Activated CD8-positive, alpha-beta memory T cell treated with anti-CD3 and anti-CD28 coated beads for 4 hours (primary cell): ENCODE results near the gene CASD1.

ENCODE experiments used
- DNase-seq, 2 donors: peaks; one replicate each; pipeline ENCODE4 v3.0.0-alpha.2; 2020; ENCODE audit warnings: low read depth in 2 of 2

CASD1 gene

DNA sequence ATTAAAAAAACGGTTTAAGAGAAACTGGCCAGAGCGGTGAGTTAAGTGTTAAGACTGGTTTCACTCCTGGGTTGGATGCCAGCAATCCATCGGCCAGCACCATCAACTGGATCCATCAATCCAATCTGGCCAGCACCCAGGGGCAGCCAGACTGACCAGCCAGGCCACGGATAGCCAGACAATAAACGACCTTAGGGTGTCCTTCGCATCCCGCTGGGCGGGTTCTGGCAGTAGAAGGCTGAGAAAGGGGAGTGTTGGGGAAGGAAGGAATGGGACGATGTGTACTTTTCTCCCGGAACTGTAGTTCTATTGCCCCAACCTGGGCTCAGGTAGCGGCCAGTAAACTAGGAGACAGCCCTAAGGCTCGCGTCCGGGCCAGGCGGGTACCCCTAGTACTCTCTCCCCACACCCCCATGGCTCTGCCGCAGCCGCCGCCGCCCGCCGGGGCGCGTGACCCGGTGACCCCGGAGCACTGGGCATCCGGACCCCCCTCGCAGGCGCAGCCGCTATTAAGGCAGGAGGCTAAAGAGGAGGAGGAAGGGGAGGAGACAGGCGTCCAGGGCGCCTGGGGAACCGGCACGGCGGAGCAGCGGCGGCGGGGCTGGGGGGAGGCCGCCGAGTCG lies at the start of gene CASD1:
CASD1 (plus strand) TSS at position 546 of the 623 bp plus-strand sequence. CDS start 276 bp downstream, outside the sequence.
- peak; percentile 21 to 24 for DNase-seq

- no peak for DNase-seq
Measured at GRCh38 chr7:94466516-94466915, 43.1 kb upstream of the CASD1 start.

DNA sequence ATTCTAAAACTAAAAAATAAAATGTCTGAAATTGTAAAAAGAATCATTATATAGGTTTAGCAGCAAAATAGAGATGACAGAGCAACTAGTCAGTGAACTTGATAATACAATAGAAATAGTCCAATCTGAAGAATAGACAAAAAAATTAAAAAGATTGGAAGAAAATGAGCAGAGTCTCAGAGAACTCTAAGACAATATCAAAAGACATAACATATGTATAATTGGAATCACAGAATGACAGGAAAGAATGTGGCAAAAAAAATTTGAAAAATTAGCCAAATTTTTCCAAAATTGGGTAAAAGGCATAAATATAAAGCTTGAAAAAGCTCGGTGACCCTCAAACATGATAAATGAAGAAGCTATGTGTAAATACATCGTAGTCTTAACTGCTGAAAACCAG lies 38.0 kb upstream of the CASD1 start:
- no peak for DNase-seq

GRCh38 chr7:94472608-94473007 lies 37.0 kb upstream of the CASD1 start:
- DNase-seq, result no peak

- no peak for DNase-seq
Measured at GRCh38 chr7:94476251-94476840, 33.3 kb upstream of the CASD1 start.

DNA sequence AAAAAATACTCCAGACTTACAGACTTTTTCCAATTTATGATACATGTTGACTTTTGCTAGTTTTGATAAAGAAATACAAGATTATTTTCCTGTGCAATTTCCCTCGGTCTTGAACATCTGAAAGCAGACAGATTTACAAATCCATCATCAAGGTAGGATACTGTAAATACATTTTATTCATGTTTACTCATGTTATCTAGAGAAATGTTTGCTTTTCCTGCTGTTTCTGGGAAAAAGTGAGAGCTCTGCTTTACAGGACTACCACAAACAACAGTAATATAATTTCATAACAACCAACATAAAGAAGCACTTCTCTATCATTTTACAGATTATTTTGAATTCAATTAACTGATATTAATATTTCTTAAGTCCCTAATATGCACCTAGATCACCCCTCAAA lies 31.7 kb upstream of the CASD1 start:
- DNase-seq, result no peak

GRCh38 chr7:94478648-94479214 lies 30.9 kb upstream of the CASD1 start:
- DNase-seq, result no peak

- DNase-seq, result no peak
Measured at GRCh38 chr7:94481279-94481678, 28.3 kb upstream of the CASD1 start.

DNA sequence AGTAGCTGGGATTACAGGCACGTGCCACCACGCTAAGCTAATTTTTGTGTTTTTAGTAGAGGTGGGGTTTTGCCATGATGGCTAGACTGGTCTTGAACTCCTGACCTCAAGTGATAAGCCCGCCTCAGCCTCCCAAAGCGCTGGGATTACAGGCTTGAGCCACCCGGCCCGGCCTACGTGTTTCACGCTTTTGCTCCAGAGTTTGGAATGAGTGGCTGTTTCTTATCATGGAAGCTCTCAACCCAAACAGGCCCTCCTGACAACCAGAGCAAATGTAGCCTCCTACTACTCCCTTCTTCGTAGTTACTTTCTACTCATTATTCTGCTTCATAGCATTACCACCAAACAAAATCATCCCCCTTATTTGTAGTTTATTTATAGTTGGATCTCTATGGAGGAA lies 26.8 kb upstream of the CASD1 start:
- no peak for DNase-seq

DNA sequence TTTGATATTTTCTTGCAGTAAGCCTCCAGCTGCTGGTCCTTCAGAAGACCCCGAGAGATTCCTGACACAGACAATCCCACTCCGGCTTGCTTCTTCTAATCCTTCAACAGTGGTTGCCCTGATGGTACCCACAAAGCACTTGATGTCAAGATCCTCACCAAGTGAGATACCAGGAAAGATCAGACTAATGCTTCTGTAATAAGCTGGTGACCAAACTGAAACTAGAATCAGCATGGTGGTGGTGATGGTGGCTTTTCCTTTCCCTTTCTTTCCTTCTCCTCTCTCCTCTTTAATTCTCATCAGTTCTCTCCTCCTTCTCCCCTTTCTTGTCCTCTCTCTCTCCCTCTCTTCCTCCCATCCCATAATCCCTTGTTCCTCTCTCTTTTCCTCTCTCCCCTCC lies 25.8 kb upstream of the CASD1 start:
- no peak for DNase-seq

DNA sequence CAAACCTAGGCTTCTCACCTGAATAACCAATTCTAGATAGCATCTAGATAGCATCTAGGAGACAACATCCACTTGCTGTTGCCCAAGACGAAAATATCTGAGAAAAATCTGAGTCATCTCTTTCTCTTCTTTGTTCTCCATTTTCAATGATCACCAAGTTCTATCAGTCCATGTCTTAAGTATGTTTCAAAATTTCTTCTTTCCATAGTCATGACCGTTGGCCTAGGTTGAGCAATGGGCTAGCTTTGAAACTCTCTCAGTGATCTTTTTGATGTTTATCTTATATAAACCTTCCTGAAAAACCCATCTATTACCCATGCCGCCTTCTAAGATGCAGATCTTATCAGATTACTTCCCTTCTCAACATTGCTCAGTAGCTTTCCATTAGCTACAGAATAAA lies 23.4 kb upstream of the CASD1 start:
- DNase-seq, result no peak

DNA sequence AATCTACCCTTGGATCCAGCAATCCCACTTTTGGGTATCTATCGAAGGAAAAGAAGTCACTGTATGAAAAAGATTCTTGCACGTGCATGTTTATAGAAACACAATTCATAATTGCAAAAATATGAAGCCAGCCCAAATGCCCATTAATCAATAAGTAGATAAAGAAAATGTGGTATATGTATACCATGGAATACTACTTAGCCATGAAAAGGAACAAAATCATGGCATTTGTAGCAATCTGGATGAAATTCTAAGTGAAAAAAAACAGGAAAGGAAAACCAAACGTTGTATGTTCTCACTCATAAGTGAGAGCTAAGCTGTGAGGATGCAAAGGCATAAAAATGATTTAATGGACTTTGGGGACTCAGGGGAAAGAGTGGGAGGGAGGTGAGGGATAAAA lies 18.2 kb upstream of the CASD1 start:
- DNase-seq, result no peak

GRCh38 chr7:94492601-94493000 lies 17.0 kb upstream of the CASD1 start:
- DNase-seq, result no peak

DNA sequence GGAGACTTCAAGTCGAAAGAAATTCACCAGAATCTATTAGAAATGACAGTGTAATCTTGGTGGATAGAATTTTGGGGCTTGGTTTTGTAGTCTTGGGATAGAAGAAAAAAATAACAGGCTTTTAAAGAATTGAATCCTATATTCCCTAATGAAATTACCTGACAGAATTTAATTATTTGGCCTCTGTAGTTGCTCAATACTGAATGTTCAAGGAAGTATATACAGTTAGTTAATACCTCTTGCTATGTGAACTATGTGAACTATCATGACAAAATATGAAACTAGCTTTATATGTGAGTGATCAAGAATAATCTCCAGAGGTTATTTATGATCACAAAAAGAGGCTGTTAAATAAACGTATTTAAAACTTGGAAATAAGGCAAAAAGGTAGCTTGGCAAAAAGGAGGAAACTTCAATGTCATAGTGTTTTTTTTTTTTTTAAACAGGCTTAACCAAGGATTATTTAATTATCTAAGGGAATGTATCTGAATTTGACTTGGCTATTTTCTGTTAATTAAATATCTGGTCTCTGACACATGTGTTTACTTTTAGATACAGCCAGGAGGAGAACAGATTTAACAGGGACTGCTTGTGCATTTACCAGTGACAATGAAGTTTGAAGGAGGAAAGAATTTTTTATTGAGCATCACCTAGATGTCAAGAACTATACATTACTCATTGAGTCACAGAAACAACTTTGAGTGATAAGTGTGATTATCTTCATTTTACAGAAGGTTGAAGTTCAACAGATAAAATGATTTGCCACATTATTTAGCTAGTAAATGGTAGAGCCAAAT lies 11.5 kb upstream of the CASD1 start:
- no peak for DNase-seq

GRCh38 chr7:94498918-94499317 lies 10.7 kb upstream of the CASD1 start:
- no peak for DNase-seq

- no peak for DNase-seq
Measured at GRCh38 chr7:94507462-94507861, 2.1 kb upstream of the CASD1 start.

- DNase-seq, result no peak
Measured at GRCh38 chr7:94507962-94508361, 1.6 kb upstream of the CASD1 start.

- peak; percentile 24 to 33 for DNase-seq
Measured at GRCh38 chr7:94509887-94510581, 425 bp downstream of the CASD1 start.

DNA sequence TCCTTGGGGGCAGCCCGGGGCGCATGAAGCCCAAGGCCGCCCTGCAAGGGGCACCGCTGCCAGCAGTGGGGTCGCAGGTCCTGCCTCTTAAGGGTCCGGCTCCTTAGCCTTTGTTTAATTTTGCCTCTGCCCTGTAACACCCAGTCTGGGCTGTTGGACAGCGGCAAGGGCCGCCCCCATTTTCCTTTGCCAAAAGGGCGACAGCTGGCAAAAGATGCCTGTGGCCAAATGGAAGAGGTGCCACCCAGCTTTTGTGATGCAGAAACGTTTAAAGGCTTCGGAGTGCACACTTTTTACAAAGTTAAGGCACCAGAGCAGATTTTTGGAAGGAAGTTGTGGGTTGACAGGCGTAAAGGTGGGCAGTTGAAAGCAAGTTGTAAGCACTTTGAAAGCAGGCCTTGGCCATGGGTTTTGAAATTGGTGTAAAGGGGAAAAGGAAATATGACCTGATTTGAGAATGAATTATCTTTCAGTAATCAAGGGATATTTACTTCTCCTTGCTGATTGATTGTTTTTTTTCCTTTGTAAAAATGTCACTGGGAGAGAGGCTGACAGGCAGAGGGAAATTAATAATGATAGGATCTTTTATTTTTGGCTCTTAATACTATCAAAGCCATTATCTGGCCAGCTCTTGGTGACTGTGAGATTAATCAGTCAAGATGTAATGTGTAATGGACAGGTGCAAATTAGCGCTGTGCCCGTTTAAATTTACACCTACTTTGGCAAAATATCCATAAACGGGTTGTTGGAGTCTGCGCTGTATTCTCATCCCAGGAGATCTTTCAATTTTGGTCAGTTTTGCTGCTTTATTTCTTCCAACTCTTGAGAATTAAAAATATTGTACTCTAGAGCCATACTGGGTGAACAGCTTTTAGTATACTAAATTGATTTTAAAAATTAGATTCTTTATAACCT lies 1.2 kb downstream of the CASD1 start:
- DNase-seq, result no peak

GRCh38 chr7:94511718-94512117 lies 2.1 kb downstream of the CASD1 start:
- DNase-seq, result no peak
